CD14-positive monocyte (primary cell): ENCODE measurements around the gene ITGA2. TPM values are rescaled to one million over a fixed set of nuclear protein-coding genes. Genes with fewer than 3 reads are reported as not detected.

Experiments
- DNase-seq, 3 donors: peaks; one replicate each; pipeline ENCODE4 v3.0.0-alpha.2; 2011 to 2022
- H2AFZ ChIP-seq: 2 replicates; pipeline ENCODE4 v1.6.0; 2012; ENCODE audit warnings: mild to moderate bottlenecking, low read depth, low read length, inconsistent platforms; ENCODE audit not compliant: insufficient read depth, poor library complexity, severe bottlenecking
- H3K27ac ChIP-seq, 2 donors: 1 replicate in 1 of 2; 2 replicates in 1 of 2; pipeline ENCODE4 v1.5.1; 2012 to 2013; ENCODE audit warnings: low read length in 2 of 2, control low read depth in 1 of 2, inconsistent platforms in 1 of 2, low read depth in 1 of 2, mild to moderate bottlenecking in 1 of 2
- H3K27me3 ChIP-seq, 2 donors: one replicate each; pipeline versions ENCODE4 v1.6.0 to v1.6.1; 2011 to 2013; ENCODE audit warnings: low read length in 2 of 2; ENCODE audit not compliant: control insufficient read depth in 2 of 2, insufficient read depth in 2 of 2
- H3K36me3 ChIP-seq, 2 donors: replicated peaks in 1 of 2; 1 replicate in 1 of 2; 2 replicates in 1 of 2; pipeline versions ENCODE4 v1.5.1 to v1.6.1; 2012 to 2013; ENCODE audit warnings: low read length in 2 of 2, control low read depth in 1 of 2, inconsistent platforms in 1 of 2, mild to moderate bottlenecking in 1 of 2; ENCODE audit not compliant: insufficient read depth in 2 of 2, control insufficient read depth in 1 of 2
- H3K4me1 ChIP-seq, 2 donors: 1 replicate in 1 of 2; 2 replicates in 1 of 2; pipeline versions ENCODE4 v1.5.1 to v1.6.1; 2012 to 2013; ENCODE audit warnings: low read length in 2 of 2, control low read depth in 1 of 2, inconsistent platforms in 1 of 2, mild to moderate bottlenecking in 1 of 2, moderate library complexity in 1 of 2; ENCODE audit not compliant: insufficient read depth in 2 of 2, control insufficient read depth in 1 of 2
- H3K4me2 ChIP-seq: replicated peaks from 2 replicates; pipeline ENCODE3; 2012; ENCODE audit warnings: low read length, moderate library complexity, mild to moderate bottlenecking; ENCODE audit not compliant: poor library complexity, severe bottlenecking; ENCODE audit errors: extremely low read depth
- H3K4me3 ChIP-seq, 3 experiments: fragments of 200-600 bp in 1 of 3; sonication (generic) in 1 of 3; replicated peaks in 1 of 3; 1 replicate in 2 of 3; 2 replicates in 1 of 3; pipeline ENCODE4 v1.5.1; 2011 to 2013; ENCODE audit warnings: low read length in 3 of 3, mild to moderate bottlenecking in 3 of 3, control low read depth in 2 of 3, low read depth in 2 of 3, inconsistent platforms in 1 of 3, moderate library complexity in 1 of 3
- H3K79me2 ChIP-seq: 2 replicates; pipeline ENCODE4 v1.6.0; 2012; ENCODE audit warnings: mild to moderate bottlenecking, control low read depth, inconsistent platforms, low read length, moderate library complexity; ENCODE audit not compliant: insufficient read depth
- H3K9ac ChIP-seq: 2 replicates; pipeline ENCODE4 v1.6.0; 2017; ENCODE audit warnings: low read length, mild to moderate bottlenecking; ENCODE audit not compliant: insufficient read depth, poor library complexity, severe bottlenecking
- H3K9me3 ChIP-seq, 2 donors: replicated peaks in 1 of 2; 1 replicate in 1 of 2; 2 replicates in 1 of 2; pipeline versions ENCODE4 v1.5.1 to v1.6.1; 2012 to 2013; ENCODE audit warnings: low read length in 2 of 2, control low read depth in 1 of 2; ENCODE audit not compliant: control insufficient read depth in 1 of 2, insufficient read depth in 1 of 2
- H4K20me1 ChIP-seq: 2 replicates; pipeline ENCODE4 v1.6.0; 2012; ENCODE audit warnings: mild to moderate bottlenecking, low read length, control low read depth, moderate library complexity; ENCODE audit not compliant: insufficient read depth
- H3K27ac Mint-ChIP-seq, 7 donors: one replicate each; pipeline ENCODE4 v1.8.0; 2020; ENCODE audit warnings: mild to moderate bottlenecking in 7 of 7, mixed read lengths in 7 of 7, moderate library complexity in 6 of 7, inconsistent platforms in 2 of 7
- H3K27me3 Mint-ChIP-seq, 3 donors: one replicate each; pipeline ENCODE4 v1.8.0; 2021 to 2022; ENCODE audit warnings: low read depth in 3 of 3, mild to moderate bottlenecking in 3 of 3, mixed read lengths in 3 of 3, moderate library complexity in 3 of 3, inconsistent platforms in 1 of 3
- H3K36me3 Mint-ChIP-seq, 2 donors: one replicate each; pipeline ENCODE4 v1.8.0; 2020; ENCODE audit warnings: mixed read lengths in 2 of 2, inconsistent platforms in 1 of 2, mild to moderate bottlenecking in 1 of 2
- H3K4me1 Mint-ChIP-seq: one replicate; pipeline ENCODE4 v1.8.0; 2020; ENCODE audit warnings: mild to moderate bottlenecking, mixed read lengths
- H3K4me3 Mint-ChIP-seq, 2 donors: one replicate each; pipeline ENCODE4 v1.8.0; 2020; ENCODE audit warnings: mild to moderate bottlenecking in 2 of 2, mixed read lengths in 2 of 2, moderate library complexity in 1 of 2
- H3K9me3 Mint-ChIP-seq, 7 donors: one replicate each; pipeline ENCODE4 v1.8.0; 2020 to 2022; ENCODE audit warnings: mixed read lengths in 7 of 7, mild to moderate bottlenecking in 6 of 7, moderate library complexity in 6 of 7, inconsistent platforms in 2 of 7
- WGBS: methylation state at CpG from one replicate; pipeline ENCODE4 v1.1.5; 2013; ENCODE audit warnings: missing lambda C conversion rate; ENCODE audit not compliant: insufficient coverage; 5-methylcytosine and 5-hydroxymethylcytosine counted together
- intact Hi-C, 2 donors: fragments of 100-400 bp; cut with micrococcal nuclease; formaldehyde crosslinking; loops; one replicate each; pipeline versions ENCODE4 v1.15.0 to v1.15.1; 2023
- polyA plus RNA-seq, 3 donors: library from polyadenylated mRNA; depleted of rRNA in 1 of 3; unstranded in 2 of 3; stranded (reverse) in 1 of 3; fragments of 300-500 nt in 2 of 3; fragments of >200 nt in 1 of 3; fragmentation: Illumina TruSeq in 2 of 3; gene quantifications; 1 replicate in 2 of 3; 2 replicates in 1 of 3; pipeline ENCODE4 v1.2.3, GENCODE V29; 2012 to 2021
- TF ChIP-seq, protein P1 (sequence below): fragments of 200-600 bp; IDR thresholded peaks from one replicate; pipeline ENCODE4 v1.8.0; 2022; ENCODE audit warnings: antibody characterized with exemption, mild to moderate bottlenecking

ITGA2 gene
- polyA plus RNA-seq, 3 donors = not detected

DNA sequence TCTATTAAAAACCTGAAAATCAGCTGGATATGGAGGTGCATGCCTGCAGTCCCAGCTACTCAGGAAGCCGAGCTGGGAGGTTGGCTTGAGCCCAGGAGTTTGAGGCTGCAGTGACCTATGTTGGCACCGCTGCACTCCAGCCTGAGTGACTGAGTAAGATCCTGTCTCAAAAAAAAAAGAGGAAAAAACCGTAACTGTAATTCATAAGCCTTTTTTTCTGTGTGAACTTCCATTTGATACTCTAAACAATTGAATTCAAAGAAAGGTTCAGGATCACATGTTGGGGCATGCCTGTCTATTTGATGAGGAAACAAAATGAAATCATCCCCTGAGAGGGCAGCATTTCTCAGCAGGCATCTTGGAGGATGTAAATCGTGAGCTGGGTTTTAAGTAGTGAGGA is 38.8 kb downstream of the ITGA2 start:
- Histone ChIP-seq H3K79me2 (no peaks in the 10 kb centered on the region), H3K4me3 (no peak overlapping the region), H3K27me3 (no peaks in the 10 kb centered on the region), H3K4me1 (peaks cover 7 to 14% of the 10 kb centered on the region in 2 donors), H3K27ac (no peak overlapping the region), H3K9ac (no peak overlapping the region), H3K36me3 (no peaks in the 10 kb centered on the region), H3K4me2 (no peak overlapping the region), H4K20me1 (no peaks in the 10 kb centered on the region), H2AFZ (no peak overlapping the region), H3K9me3 (no peaks in the 10 kb centered on the region)
- H3K4me3 Mint-ChIP-seq = no peak overlapping the region
- intact Hi-C loops = no loop called here
- H3K27ac Mint-ChIP-seq = no peak overlapping the region
- peaks cover 1% of the 10 kb centered on the region for H3K4me1 Mint-ChIP-seq
- 27% methylated on average over 2 of the region's 4 CpGs for WGBS
- H3K9me3 Mint-ChIP-seq = no peaks in the 10 kb centered on the region
- TF ChIP-seq, protein P1, sequence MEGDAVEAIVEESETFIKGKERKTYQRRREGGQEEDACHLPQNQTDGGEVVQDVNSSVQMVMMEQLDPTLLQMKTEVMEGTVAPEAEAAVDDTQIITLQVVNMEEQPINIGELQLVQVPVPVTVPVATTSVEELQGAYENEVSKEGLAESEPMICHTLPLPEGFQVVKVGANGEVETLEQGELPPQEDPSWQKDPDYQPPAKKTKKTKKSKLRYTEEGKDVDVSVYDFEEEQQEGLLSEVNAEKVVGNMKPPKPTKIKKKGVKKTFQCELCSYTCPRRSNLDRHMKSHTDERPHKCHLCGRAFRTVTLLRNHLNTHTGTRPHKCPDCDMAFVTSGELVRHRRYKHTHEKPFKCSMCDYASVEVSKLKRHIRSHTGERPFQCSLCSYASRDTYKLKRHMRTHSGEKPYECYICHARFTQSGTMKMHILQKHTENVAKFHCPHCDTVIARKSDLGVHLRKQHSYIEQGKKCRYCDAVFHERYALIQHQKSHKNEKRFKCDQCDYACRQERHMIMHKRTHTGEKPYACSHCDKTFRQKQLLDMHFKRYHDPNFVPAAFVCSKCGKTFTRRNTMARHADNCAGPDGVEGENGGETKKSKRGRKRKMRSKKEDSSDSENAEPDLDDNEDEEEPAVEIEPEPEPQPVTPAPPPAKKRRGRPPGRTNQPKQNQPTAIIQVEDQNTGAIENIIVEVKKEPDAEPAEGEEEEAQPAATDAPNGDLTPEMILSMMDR = no peak
- H3K36me3 Mint-ChIP-seq = no peaks in the 10 kb centered on the region
- no peak for DNase-seq
- no peaks in the 10 kb centered on the region for H3K27me3 Mint-ChIP-seq

DNA sequence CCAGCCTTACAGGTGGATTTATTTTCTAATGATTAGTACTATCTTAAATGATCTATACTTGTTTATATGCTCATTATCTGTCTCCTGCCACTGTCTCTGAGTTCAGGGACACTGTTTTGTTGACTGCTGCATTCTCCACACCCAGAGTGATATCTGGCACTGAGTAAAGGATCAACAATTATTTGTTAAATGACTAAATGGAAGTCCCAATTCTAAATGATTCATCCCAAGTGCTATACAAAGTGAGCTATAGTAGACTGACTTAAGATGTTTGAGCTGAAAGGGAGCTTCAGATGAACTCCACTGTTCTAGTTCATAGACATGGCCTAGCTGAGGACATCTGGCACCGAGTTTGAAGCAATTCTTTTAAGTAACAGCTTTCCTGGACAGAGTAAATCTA is 40.5 kb downstream of the ITGA2 start:
- Histone ChIP-seq H3K79me2 (no peaks in the 10 kb centered on the region), H3K4me1 (peaks cover under 1 to 2% of the 10 kb centered on the region in 2 donors), H3K9ac (no peak overlapping the region), H3K36me3 (no peaks in the 10 kb centered on the region), H3K4me2 (no peak overlapping the region), H3K27ac (no peak overlapping the region), H4K20me1 (no peaks in the 10 kb centered on the region), H2AFZ (no peak overlapping the region), H3K27me3 (no peaks in the 10 kb centered on the region), H3K9me3 (no peaks in the 10 kb centered on the region), H3K4me3 (no peak overlapping the region)
- TF ChIP-seq, protein P1 = no peak
- H3K27me3 Mint-ChIP-seq = peaks cover 0 to 2% (median 1%) of the 10 kb centered on the region in 3 donors
- no peak overlapping the region for H3K4me3 Mint-ChIP-seq
- intact Hi-C loops = no loop called here
- H3K36me3 Mint-ChIP-seq = no peaks in the 10 kb centered on the region
- H3K27ac Mint-ChIP-seq = no peak overlapping the region
- no peaks in the 10 kb centered on the region for H3K9me3 Mint-ChIP-seq
- no peak for DNase-seq
- peaks cover 1% of the 10 kb centered on the region for H3K4me1 Mint-ChIP-seq
- no CpG with 5 or more reads among the region's 1 CpG for WGBS
